Measurements from ENCODE around the gene KANK4.

The KANK4 gene

GRCh38 chr1:62304515-62304914, 14.7 kb downstream of the KANK4 start:
- DNase-seq: no peak

GRCh38 chr1:62301726-62302390, 17.4 kb downstream of the KANK4 start:
- no peak for DNase-seq

- DNase-seq: no peak
These were observed 19.6 kb downstream of the KANK4 start for GRCh38 chr1:62299426-62300200.

- DNase-seq: peak; percentile 78
These were observed 23.2 kb downstream of the KANK4 start for GRCh38 chr1:62295921-62296491.

- peak; percentile 14 for DNase-seq
These were observed 25.0 kb downstream of the KANK4 start for GRCh38 chr1:62294261-62294660.

GRCh38 chr1:62288662-62289061, 30.6 kb downstream of the KANK4 start:
- no peak for DNase-seq

- no peak for DNase-seq
These were observed 31.0 kb downstream of the KANK4 start for GRCh38 chr1:62288224-62288623.

- no peak for DNase-seq
These were observed 32.4 kb downstream of the KANK4 start for GRCh38 chr1:62286786-62287224.

GRCh38 chr1:62285984-62286785, 33.0 kb downstream of the KANK4 start:
- no peak for DNase-seq

GRCh38 chr1:62285440-62285839, 33.8 kb downstream of the KANK4 start:
- DNase-seq: no peak

GRCh38 chr1:62283986-62284385, 35.2 kb downstream of the KANK4 start:
- no peak for DNase-seq

GRCh38 chr1:62282909-62283755, 36.1 kb downstream of the KANK4 start:
- no peak for DNase-seq

- DNase-seq: no peak
These were observed 37.2 kb downstream of the KANK4 start for GRCh38 chr1:62281922-62282555.

GRCh38 chr1:62280960-62281465, 38.2 kb downstream of the KANK4 start:
- no peak for DNase-seq

GRCh38 chr1:62280150-62280549, 39.1 kb downstream of the KANK4 start:
- DNase-seq: no peak

GRCh38 chr1:62276791-62277190, 42.4 kb downstream of the KANK4 start:
- no peak for DNase-seq

- no peak for DNase-seq
These were observed 44.4 kb downstream of the KANK4 start for GRCh38 chr1:62274496-62275485.

GRCh38 chr1:62273953-62274352, 45.3 kb downstream of the KANK4 start:
- no peak for DNase-seq

- no peak for DNase-seq
These were observed 47.1 kb downstream of the KANK4 start for GRCh38 chr1:62271948-62272728.
